GDM1 (cell line): ENCODE data around the gene SCN10A.

Experiments used
- DNase-seq: peaks from one replicate; lab custom pipeline; 2025; lab: John Stamatoyannopoulos, UW

The SCN10A gene

GRCh38 chr3:38720465-38720864 is 95.6 kb downstream of the SCN10A start:
- no peak for DNase-seq

GRCh38 chr3:38717355-38718240 is 98.4 kb downstream of the SCN10A start:
- no peak for DNase-seq

GRCh38 chr3:38713121-38713520 is 102.9 kb downstream of the SCN10A start:
- DNase-seq: no peak

GRCh38 chr3:38711321-38711720 is 104.7 kb downstream of the SCN10A start:
- no peak for DNase-seq

- DNase-seq: no peak
These were observed 108.3 kb downstream of the SCN10A start for GRCh38 chr3:38707730-38708129.

GRCh38 chr3:38706961-38707360 is 109.1 kb downstream of the SCN10A start:
- no peak for DNase-seq

GRCh38 chr3:38702231-38702630 is 113.8 kb downstream of the SCN10A start:
- DNase-seq: no peak

GRCh38 chr3:38698760-38699159 is 117.3 kb downstream of the SCN10A start:
- DNase-seq: no peak

- no peak for DNase-seq
These were observed 118.0 kb downstream of the SCN10A start for GRCh38 chr3:38698061-38698460.

- DNase-seq: no peak
These were observed 120.0 kb downstream of the SCN10A start for GRCh38 chr3:38696034-38696433.

- no peak for DNase-seq
These were observed 125.8 kb downstream of the SCN10A start for GRCh38 chr3:38690185-38690584.

- DNase-seq: no peak
These were observed 126.2 kb downstream of the SCN10A start for GRCh38 chr3:38689774-38690173.

- no peak for DNase-seq
These were observed 126.7 kb downstream of the SCN10A start for GRCh38 chr3:38689346-38689745.

- no peak for DNase-seq
These were observed 128.7 kb downstream of the SCN10A start for GRCh38 chr3:38687321-38687720.

- DNase-seq: no peak
These were observed 131.5 kb downstream of the SCN10A start for GRCh38 chr3:38684546-38684945.

- no peak for DNase-seq
These were observed 146.3 kb downstream of the SCN10A start for GRCh38 chr3:38669668-38670067.

- DNase-seq: no peak
These were observed 153.5 kb downstream of the SCN10A start for GRCh38 chr3:38662544-38662943.

GRCh38 chr3:38658841-38659240 is 157.2 kb downstream of the SCN10A start:
- no peak for DNase-seq

- no peak for DNase-seq
These were observed 158.6 kb downstream of the SCN10A start for GRCh38 chr3:38657369-38657768.

GRCh38 chr3:38655708-38656300 is 160.2 kb downstream of the SCN10A start:
- peak; percentile 13 for DNase-seq

- no peak for DNase-seq
These were observed 162.1 kb downstream of the SCN10A start for GRCh38 chr3:38653685-38654537.

- DNase-seq: no peak
These were observed 163.1 kb downstream of the SCN10A start for GRCh38 chr3:38652934-38653333.
